GM12875 (cell line): ENCODE data around the gene PPP2R5C.

ENCODE experiments used
- H3K4me3 ChIP-seq: one replicate; pipeline ENCODE4 v1.5.1; 2011; ENCODE audit warnings: low read depth, low read length, control low read depth
- CTCF ChIP-seq: IDR thresholded peaks from 2 replicates; pipeline ENCODE4 v1.5.1; 2011; ENCODE audit warnings: low read depth, mild to moderate bottlenecking, control low read depth, inconsistent platforms, low read length, moderate library complexity, borderline replicate concordance; ENCODE audit not compliant: insufficient read depth

Gene PPP2R5C

GRCh38 chr14:101859958-101860357, 98.4 kb downstream of the PPP2R5C start:
- no peak overlapping the region for H3K4me3 ChIP-seq

GRCh38 chr14:101861464-101861863, 100.0 kb downstream of the PPP2R5C start:
- no peak overlapping the region for H3K4me3 ChIP-seq
- TF ChIP-seq CTCF: no peak

More at GRCh38 chr14:101859958-101860357, 98.4 kb downstream of the PPP2R5C start:
- TF ChIP-seq CTCF: no peak

GRCh38 chr14:101862177-101862576, 100.7 kb downstream of the PPP2R5C start:
- TF ChIP-seq CTCF: no peak
- H3K4me3 ChIP-seq: no peak overlapping the region

GRCh38 chr14:101862711-101863110, 101.2 kb downstream of the PPP2R5C start:
- no peak for TF ChIP-seq CTCF
- no peak overlapping the region for H3K4me3 ChIP-seq

GRCh38 chr14:101865288-101865687, 103.8 kb downstream of the PPP2R5C start:
- TF ChIP-seq CTCF: no peak
- no peak overlapping the region for H3K4me3 ChIP-seq

- TF ChIP-seq CTCF: no peak
- H3K4me3 ChIP-seq: no peak overlapping the region
These were observed 106.3 kb downstream of the PPP2R5C start for GRCh38 chr14:101867854-101868253.

- H3K4me3 ChIP-seq: no peak overlapping the region
- TF ChIP-seq CTCF: no peak
These were observed 107.7 kb downstream of the PPP2R5C start for GRCh38 chr14:101869217-101869616.
